SK-N-MC (cell line): ENCODE data around the gene PLAAT2.

Experiments used
- DNase-seq: peaks from one replicate; pipeline ENCODE4 v3.0.0-alpha.2; 2011; ENCODE audit warnings: low read depth, low spot score
- H3K27ac ChIP-seq: fragments of 200-600 bp; sonication (generic); 2 replicates; pipeline ENCODE4 v1.5.1; 2016; ENCODE audit warnings: mixed run types
- H3K36me3 ChIP-seq: fragments of 200-600 bp; sonication (generic); 2 replicates; pipeline ENCODE4 v1.6.1; 2017; ENCODE audit warnings: antibody characterized with exemption, low read length, mixed read lengths; ENCODE audit not compliant: insufficient read depth
- H3K4me3 ChIP-seq: fragments of 200-600 bp; sonication (generic); 2 replicates; pipeline ENCODE4 v1.5.1; 2016
- H3K9ac ChIP-seq: fragments of 200-600 bp; sonication (generic); 2 replicates; pipeline ENCODE4 v1.8.0; 2017; ENCODE audit warnings: mixed run types, mixed read lengths; ENCODE audit not compliant: insufficient read length
- H3K9me3 ChIP-seq: fragments of 200-600 bp; sonication (generic); 2 replicates; pipeline ENCODE4 v1.6.1; 2017; ENCODE audit warnings: low read depth, mild to moderate bottlenecking, antibody characterized with exemption, low read length, moderate library complexity, mixed read lengths
- EZH2 ChIP-seq: fragments of 200-600 bp; sonication (generic); IDR thresholded peaks from one replicate; pipeline ENCODE4 v1.6.1; 2017; ENCODE audit warnings: antibody characterized with exemption
- FOXP2 ChIP-seq: optimal IDR thresholded peaks from 2 replicates; pipeline ENCODE3; 2011; ENCODE audit warnings: mild to moderate bottlenecking, moderate library complexity; ENCODE audit not compliant: insufficient read depth; ENCODE audit errors: extremely low read length, control extremely low read depth
- POLR2AphosphoS5 ChIP-seq: IDR thresholded peaks from 2 replicates; pipeline ENCODE4 v1.6.1; 2012; ENCODE audit warnings: mild to moderate bottlenecking, low read depth, low read length, borderline replicate concordance

Gene PLAAT2

GRCh38 chr11:63520606-63521170 lies 42.5 kb downstream of the PLAAT2 start:
- no peak for DNase-seq
- no peak overlapping the region for H3K4me3 ChIP-seq
- TF ChIP-seq EZH2, result no peak
- TF ChIP-seq FOXP2, result no peak
- no peak for TF ChIP-seq POLR2AphosphoS5
- H3K9me3 ChIP-seq, result no peaks in the 10 kb centered on the region
- no peak overlapping the region for H3K9ac ChIP-seq
- no peak overlapping the region for H3K27ac ChIP-seq
- no peaks in the 10 kb centered on the region for H3K36me3 ChIP-seq

- no peak for DNase-seq
- H3K9ac ChIP-seq, result no peak overlapping the region
Measured at GRCh38 chr11:63518548-63518947, 44.6 kb downstream of the PLAAT2 start.

GRCh38 chr11:63517156-63517555 lies 46.0 kb downstream of the PLAAT2 start:
- no peak overlapping the region for H3K27ac ChIP-seq
- no peak for DNase-seq
- H3K4me3 ChIP-seq, result no peak overlapping the region
- H3K36me3 ChIP-seq, result no peaks in the 10 kb centered on the region
- no peaks in the 10 kb centered on the region for H3K9me3 ChIP-seq
- TF ChIP-seq EZH2 (no peak), FOXP2 (no peak), POLR2AphosphoS5 (no peak)
- H3K9ac ChIP-seq, result no peak overlapping the region

More at GRCh38 chr11:63518548-63518947, 44.6 kb downstream of the PLAAT2 start:
- Histone ChIP-seq H3K36me3 (no peaks in the 10 kb centered on the region), H3K9me3 (no peaks in the 10 kb centered on the region), H3K27ac (no peak overlapping the region), H3K4me3 (no peak overlapping the region)
- TF ChIP-seq EZH2, result no peak
- no peak for TF ChIP-seq POLR2AphosphoS5
- no peak for TF ChIP-seq FOXP2

- Histone ChIP-seq H3K4me3 (no peak overlapping the region), H3K27ac (no peak overlapping the region), H3K9ac (no peak overlapping the region), H3K9me3 (no peaks in the 10 kb centered on the region), H3K36me3 (no peaks in the 10 kb centered on the region)
- DNase-seq, result no peak
- no peak for TF ChIP-seq EZH2
- no peak for TF ChIP-seq POLR2AphosphoS5
- no peak for TF ChIP-seq FOXP2
Measured at GRCh38 chr11:63516109-63516508, 47.1 kb downstream of the PLAAT2 start.

- no peak for DNase-seq
- Histone ChIP-seq H3K27ac (no peak overlapping the region), H3K4me3 (no peak overlapping the region), H3K36me3 (no peaks in the 10 kb centered on the region), H3K9ac (no peak overlapping the region), H3K9me3 (no peaks in the 10 kb centered on the region)
- TF ChIP-seq EZH2 (no peak), FOXP2 (no peak), POLR2AphosphoS5 (no peak)
Measured at GRCh38 chr11:63512816-63513215, 50.4 kb downstream of the PLAAT2 start.

GRCh38 chr11:63511048-63511748 lies 52.0 kb downstream of the PLAAT2 start:
- Histone ChIP-seq H3K9ac (no peak overlapping the region), H3K9me3 (no peaks in the 10 kb centered on the region), H3K36me3 (no peaks in the 10 kb centered on the region), H3K27ac (no peak overlapping the region), H3K4me3 (no peak overlapping the region)
- DNase-seq, result no peak
- TF ChIP-seq EZH2 (no peak), POLR2AphosphoS5 (no peak), FOXP2 (no peak)

- no peak for TF ChIP-seq FOXP2
- no peak for TF ChIP-seq POLR2AphosphoS5
- TF ChIP-seq EZH2, result no peak
- H3K4me3 ChIP-seq, result no peak overlapping the region
- DNase-seq, result no peak
- H3K36me3 ChIP-seq, result no peaks in the 10 kb centered on the region
- H3K27ac ChIP-seq, result no peak overlapping the region
- no peak overlapping the region for H3K9ac ChIP-seq
- H3K9me3 ChIP-seq, result no peaks in the 10 kb centered on the region
Measured at GRCh38 chr11:63510360-63511047, 52.7 kb downstream of the PLAAT2 start.

GRCh38 chr11:63508745-63509144 lies 54.4 kb downstream of the PLAAT2 start:
- no peak for TF ChIP-seq FOXP2
- TF ChIP-seq EZH2, result no peak
- no peak for TF ChIP-seq POLR2AphosphoS5
- no peak overlapping the region for H3K27ac ChIP-seq
- no peaks in the 10 kb centered on the region for H3K36me3 ChIP-seq
- H3K9ac ChIP-seq, result no peak overlapping the region
- H3K9me3 ChIP-seq, result no peaks in the 10 kb centered on the region
- no peak overlapping the region for H3K4me3 ChIP-seq
- no peak for DNase-seq
